HepG2 (cell line): ENCODE measurements around the gene GASK1A. TPM values are rescaled to one million over a fixed set of nuclear protein-coding genes. Genes with fewer than 3 reads are reported as not detected.

ENCODE experiments used
- ATAC-seq: fragments of 200-7000 bp; cut with Tn5 transposase; 3 replicates; pipeline ENCODE4 v1.9.1; 2020; ENCODE audit warnings: mild to moderate bottlenecking, moderate library complexity
- BruUV-seq: library from RNA; stranded (reverse); fragments of 400-500 nt; replicated peaks from 2 replicates; lab custom pipeline; 2021; lab: Mats Ljungman, UMichigan
- CTCF ChIA-PET: fragments of 300-600 bp; formaldehyde crosslinking; extraction: SDS; loops from one replicate; lab custom pipeline; 2021; ENCODE audit warnings: low total read pairs, inconsistent platforms, low intra/inter-chr PET ratio; lab: Yijun Ruan, JAX
- POLR2A ChIA-PET: fragments of 350-600 bp; sonication (Branson Sonifier 250); formaldehyde crosslinking; loops from one replicate; lab custom pipeline; 2020; ENCODE audit warnings: antibody characterized with exemption, inconsistent platforms; lab: Yijun Ruan, JAX
- DNase-seq: peaks from one replicate; pipeline ENCODE4 v3.0.0-alpha.2; 2015; ENCODE audit warnings: low spot score
- FAIRE-seq: peaks from 3 replicates; lab custom pipeline; 2011; peaks lifted over from hg19 to GRCh38; lab: Jason Lieb, UNC
- H2AFZ ChIP-seq: one replicate; pipeline ENCODE4 v1.6.1; 2011; ENCODE audit warnings: low read length, inconsistent platforms
- H3K27ac ChIP-seq: fragments of 300-600 bp; 3 replicates; pipeline ENCODE4 v1.8.0; 2011; ENCODE audit warnings: mixed run types, mild to moderate bottlenecking, mixed read lengths, low read length, inconsistent platforms; ENCODE audit not compliant: insufficient read depth; ENCODE audit errors: extremely low read length
- H3K27me3 ChIP-seq, 2 experiments: fragments of 200-600 bp in 1 of 2; 2 replicates in 1 of 2; 3 replicates in 1 of 2; pipeline versions ENCODE4 v1.6.0 to v1.8.0; 2011; ENCODE audit warnings: low read length in 2 of 2, mild to moderate bottlenecking in 2 of 2, moderate library complexity in 2 of 2, inconsistent platforms in 1 of 2; ENCODE audit not compliant: insufficient read depth in 2 of 2, control insufficient read depth in 1 of 2
- H3K36me3 ChIP-seq, 2 experiments: fragments of 200-600 bp in 1 of 2; replicated peaks in 1 of 2; 2 replicates in 1 of 2; 3 replicates in 1 of 2; pipeline versions ENCODE4 v1.5.1 to v1.8.0; 2011; ENCODE audit warnings: low read length in 2 of 2, inconsistent platforms in 1 of 2; ENCODE audit not compliant: insufficient read depth in 2 of 2, control insufficient read depth in 1 of 2
- H3K4me1 ChIP-seq: 2 replicates; pipeline ENCODE4 v1.5.1; 2012; ENCODE audit warnings: low read length, inconsistent platforms; ENCODE audit not compliant: insufficient read depth
- H3K4me2 ChIP-seq: 2 replicates; pipeline ENCODE4 v1.6.0; 2011; ENCODE audit warnings: low read depth, low read length, inconsistent platforms
- H3K4me3 ChIP-seq, 3 experiments: fragments of 200-600 bp in 1 of 3; sonication (generic), shearing (Covaris generic) in 1 of 3; replicated peaks in 1 of 3; 2 replicates each; pipeline ENCODE4 v1.5.1; 2011 to 2016; ENCODE audit warnings: low read length in 3 of 3, inconsistent platforms in 2 of 3, low read depth in 2 of 3, mild to moderate bottlenecking in 2 of 3, control low read depth in 1 of 3, mixed read lengths in 1 of 3; ENCODE audit not compliant: insufficient read depth in 1 of 3
- H3K79me2 ChIP-seq: one replicate; pipeline ENCODE4 v1.6.1; 2011; ENCODE audit warnings: low read length, inconsistent platforms; ENCODE audit not compliant: insufficient read depth
- H3K9ac ChIP-seq: 2 replicates; pipeline ENCODE4 v1.6.0; 2011; ENCODE audit warnings: mild to moderate bottlenecking, low read depth, low read length, inconsistent platforms; ENCODE audit not compliant: insufficient read depth
- H3K9me3 ChIP-seq: 2 replicates; pipeline ENCODE4 v1.5.1; 2012; ENCODE audit warnings: mild to moderate bottlenecking, low read length
- H4K20me1 ChIP-seq: 2 replicates; pipeline ENCODE4 v1.6.0; 2011; ENCODE audit warnings: inconsistent platforms, mild to moderate bottlenecking, low read length, moderate library complexity; ENCODE audit not compliant: insufficient read depth
- ATAD3A ChIP-seq: sonication (generic); formaldehyde crosslinking; IDR thresholded peaks from 2 replicates; pipeline ENCODE4 v1.4.0; 2020; ENCODE audit warnings: missing genetic modification reagents
- HDAC2 ChIP-seq: sonication (generic); formaldehyde crosslinking; IDR thresholded peaks from 2 replicates; pipeline ENCODE4 v1.4.0; 2020; ENCODE audit warnings: missing genetic modification reagents
- JUND ChIP-seq: sonication (generic); formaldehyde crosslinking; IDR thresholded peaks from 2 replicates; pipeline ENCODE4 v1.8.0; 2022; ENCODE audit warnings: mild to moderate bottlenecking, missing genetic modification reagents
- MIER2 ChIP-seq: IDR thresholded peaks from 2 replicates; pipeline ENCODE4 v1.6.1; 2016; ENCODE audit warnings: missing biosample characterization, missing genetic modification reagents
- NFYB ChIP-seq: sonication (generic); formaldehyde crosslinking; IDR thresholded peaks from 2 replicates; pipeline ENCODE4 v1.4.0; 2020; ENCODE audit warnings: missing genetic modification reagents
- PCBP1 ChIP-seq: fragments of 200-400 bp; formaldehyde crosslinking; IDR thresholded peaks from 2 replicates; pipeline ENCODE4 v1.6.1; 2017; ENCODE audit warnings: mild to moderate bottlenecking, low read depth, low read length, borderline replicate concordance
- SATB2 ChIP-seq: sonication (generic); formaldehyde crosslinking; IDR thresholded peaks from 2 replicates; pipeline ENCODE4 v1.5.0; 2020; ENCODE audit warnings: missing genetic modification reagents
- SIX1 ChIP-seq: sonication (generic); formaldehyde crosslinking; IDR thresholded peaks from 2 replicates; pipeline ENCODE4 v1.4.0; 2020; ENCODE audit warnings: missing genetic modification reagents, borderline replicate concordance
- SMC3 ChIP-seq: IDR thresholded peaks from 2 replicates; pipeline ENCODE4 v1.6.1; 2011; ENCODE audit warnings: low read length, improper control_type of control experiment
- TBL1XR1 ChIP-seq: fragments of 150-350 bp; IDR thresholded peaks from 2 replicates; pipeline ENCODE4 v1.6.1; 2014; ENCODE audit warnings: borderline replicate concordance, low read length; ENCODE audit not compliant: partially characterized antibody
- TBX2 ChIP-seq: sonication (generic); formaldehyde crosslinking; IDR thresholded peaks from 2 replicates; pipeline ENCODE4 v1.5.0; 2020; ENCODE audit warnings: missing genetic modification reagents, mild to moderate bottlenecking, borderline replicate concordance
- TOE1 ChIP-seq: sonication (generic); formaldehyde crosslinking; IDR thresholded peaks from 2 replicates; pipeline ENCODE4 v1.4.0; 2020; ENCODE audit warnings: mild to moderate bottlenecking, missing genetic modification reagents
- ZMYM4 ChIP-seq: sonication (generic); formaldehyde crosslinking; IDR thresholded peaks from 2 replicates; pipeline ENCODE4 v1.8.1; 2023; ENCODE audit warnings: mild to moderate bottlenecking, missing genetic modification reagents
- ZNF10 ChIP-seq: sonication (generic); formaldehyde crosslinking; IDR thresholded peaks from 2 replicates; pipeline ENCODE4 v1.4.0; 2020; ENCODE audit warnings: mild to moderate bottlenecking, low read depth, missing genetic modification reagents, borderline replicate concordance
- ZNF296 ChIP-seq: sonication (generic); formaldehyde crosslinking; conservative IDR thresholded peaks from 2 replicates; pipeline ENCODE4 v1.5.0; 2020; ENCODE audit warnings: mild to moderate bottlenecking, missing genetic modification reagents
- ZNF33A ChIP-seq: sonication (generic); formaldehyde crosslinking; IDR thresholded peaks from 2 replicates; pipeline ENCODE4 v1.5.1; 2020; ENCODE audit warnings: missing genetic modification reagents, mild to moderate bottlenecking, moderate library complexity, borderline replicate concordance
- WGBS: methylation state at CpG from one replicate; pipeline ENCODE4 v1.1.6; 2017; ENCODE audit warnings: low lambda C conversion rate; 5-methylcytosine and 5-hydroxymethylcytosine counted together
- in situ Hi-C: cut with HindIII; loops from 2 replicates; pipeline ENCODE4 v1.10.0; 2017; ENCODE audit warnings: low pct_unique_long_range_greater_than_20kb; ENCODE audit not compliant: extremely low pct_ligation_motif_present
- intact Hi-C: fragments of 100-400 bp; cut with micrococcal nuclease; formaldehyde crosslinking; loops from one replicate; pipeline ENCODE4 v1.10.0; 2022; ENCODE audit not compliant: unreplicated experiment
- polyA plus RNA-seq, 8 experiments: library from polyadenylated mRNA; depleted of rRNA in 3 of 8; stranded (reverse) in 7 of 8; unstranded in 1 of 8; fragments of >200 nt; fragmentation: Illumina TruSeq in 4 of 8; extraction: Trizol in 4 of 8; gene quantifications; 2 replicates each; pipeline versions ENCODE4 v1.2.1 to v1.2.3, GENCODE V29; 2011 to 2016; ENCODE audit warnings: low read depth in 4 of 8, missing spikeins in 1 of 8, mixed read lengths in 1 of 8; ENCODE audit not compliant: insufficient read depth in 1 of 8
- total RNA-seq, 5 experiments: library from RNA; depleted of rRNA; stranded (reverse); fragments of >200 nt; fragmentation: Illumina TruSeq; extraction: Trizol; gene quantifications; 2 replicates each; pipeline ENCODE4 v1.2.3, GENCODE V29; 2016; ENCODE audit warnings: low read depth in 1 of 5
- TF ChIP-seq, protein P1 (sequence below): IDR thresholded peaks from 2 replicates; pipeline ENCODE4 v1.6.1; 2016
- TF ChIP-seq, protein P2 (sequence below): sonication (generic); formaldehyde crosslinking; IDR thresholded peaks from 2 replicates; pipeline ENCODE4 v1.4.0; 2020; ENCODE audit warnings: missing genetic modification reagents
- TF ChIP-seq, protein P3 (sequence below): sonication (generic); formaldehyde crosslinking; IDR thresholded peaks from 2 replicates; pipeline ENCODE4 v1.8.1; 2023; ENCODE audit warnings: mild to moderate bottlenecking, missing genetic modification reagents
- TF ChIP-seq, protein P4 (sequence below): sonication (generic); formaldehyde crosslinking; IDR thresholded peaks from 2 replicates; pipeline ENCODE4 v1.5.0; 2020; ENCODE audit warnings: missing genetic modification reagents
- TF ChIP-seq, protein P5 (sequence below): sonication (generic); formaldehyde crosslinking; IDR thresholded peaks from 2 replicates; pipeline ENCODE4 v1.8.0; 2023; ENCODE audit warnings: mild to moderate bottlenecking, missing genetic modification reagents

Gene GASK1A
- total and polyA plus RNA-seq, 2 of the 13 experiments (the other 11 are each of a cell fraction or from before 2014, with no cell fraction given), result not detected

DNA sequence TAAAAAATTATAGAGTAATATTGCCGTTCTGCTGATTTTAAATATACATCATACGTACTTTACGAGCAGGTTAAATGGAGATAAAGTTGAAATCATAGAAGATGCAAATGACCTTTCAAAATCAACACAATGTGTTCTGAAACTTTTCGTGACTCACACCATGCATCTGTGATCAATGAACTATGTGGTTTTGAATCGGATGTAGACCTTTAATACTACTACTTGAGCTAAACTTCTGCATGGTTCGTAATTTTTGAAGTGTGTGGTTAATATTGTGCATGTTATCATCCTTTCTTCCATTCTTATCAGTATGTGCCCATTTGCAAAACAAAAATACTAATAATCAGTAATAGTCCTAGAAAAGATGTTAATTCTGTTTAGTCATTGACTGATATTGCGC lies 58.9 kb downstream of the GASK1A start (continued):
- TF ChIP-seq, protein P1, sequence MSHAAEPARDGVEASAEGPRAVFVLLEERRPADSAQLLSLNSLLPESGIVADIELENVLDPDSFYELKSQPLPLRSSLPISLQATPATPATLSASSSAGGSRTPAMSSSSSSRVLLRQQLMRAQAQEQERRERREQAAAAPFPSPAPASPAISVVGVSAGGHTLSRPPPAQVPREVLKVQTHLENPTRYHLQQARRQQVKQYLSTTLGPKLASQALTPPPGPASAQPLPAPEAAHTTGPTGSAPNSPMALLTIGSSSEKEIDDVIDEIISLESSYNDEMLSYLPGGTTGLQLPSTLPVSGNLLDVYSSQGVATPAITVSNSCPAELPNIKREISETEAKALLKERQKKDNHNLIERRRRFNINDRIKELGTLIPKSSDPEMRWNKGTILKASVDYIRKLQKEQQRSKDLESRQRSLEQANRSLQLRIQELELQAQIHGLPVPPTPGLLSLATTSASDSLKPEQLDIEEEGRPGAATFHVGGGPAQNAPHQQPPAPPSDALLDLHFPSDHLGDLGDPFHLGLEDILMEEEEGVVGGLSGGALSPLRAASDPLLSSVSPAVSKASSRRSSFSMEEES, result no peak
- no peak for TF ChIP-seq PCBP1
- TF ChIP-seq TBX2 (CRISPR knock-in tag), result no peak
- TF ChIP-seq ATAD3A (CRISPR knock-in tag), result no peak
- no peak for TF ChIP-seq HDAC2 (CRISPR knock-in tag)
- TF ChIP-seq ZMYM4 (CRISPR knock-in tag), result no peak

DNA sequence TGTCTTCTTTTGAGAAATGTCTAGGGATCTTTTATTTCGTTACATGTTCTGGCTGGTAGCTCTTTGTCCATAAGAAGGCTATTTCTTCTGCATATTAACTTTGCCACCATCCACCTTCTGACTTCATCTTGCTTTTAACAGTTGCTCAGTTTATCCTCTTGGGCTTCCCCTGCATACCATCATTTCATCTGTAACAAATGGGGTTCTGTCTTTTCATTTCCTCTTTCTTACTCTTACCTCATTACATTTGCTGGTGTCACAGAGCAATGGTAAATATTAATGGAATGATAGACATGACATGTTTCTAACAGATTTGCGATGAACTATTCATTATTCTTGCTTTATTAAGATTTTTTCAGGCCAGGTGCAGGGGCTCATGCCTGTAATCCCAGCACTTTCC lies 62.4 kb downstream of the GASK1A start:
- Histone ChIP-seq H4K20me1 (no peaks in the 10 kb centered on the region; the same call in 1 of the 2 replicates), H3K4me3 (no peak overlapping the region), H3K36me3 (no peaks in the 10 kb centered on the region), H3K9me3 (no peaks in the 10 kb centered on the region), H3K27me3 (peaks cover 0 to 3% of the 10 kb centered on the region in 2 experiments; a peak in 1 of 5 replicates), H3K4me1 (no peaks in the 10 kb centered on the region), H2AFZ (no peak overlapping the region), H3K27ac (no peak overlapping the region), H3K4me2 (no peak overlapping the region), H3K9ac (no peak overlapping the region), H3K79me2 (no peaks in the 10 kb centered on the region)
- in situ Hi-C loops, result no loop called here
- BruUV-seq, result no TSS peak
- DNase-seq (no peak), ATAC-seq (no peak), FAIRE-seq (no peak)
- intact Hi-C loops, result no loop called here
- ChIA-PET CTCF (no interaction called here), POLR2A (no interaction called here)
- 8% methylated on average over 2 of the region's 2 CpGs for WGBS
- no peak for TF ChIP-seq ZNF296 (CRISPR knock-in tag)
- TF ChIP-seq SATB2 (CRISPR knock-in tag), result no peak
- TF ChIP-seq, protein P2, sequence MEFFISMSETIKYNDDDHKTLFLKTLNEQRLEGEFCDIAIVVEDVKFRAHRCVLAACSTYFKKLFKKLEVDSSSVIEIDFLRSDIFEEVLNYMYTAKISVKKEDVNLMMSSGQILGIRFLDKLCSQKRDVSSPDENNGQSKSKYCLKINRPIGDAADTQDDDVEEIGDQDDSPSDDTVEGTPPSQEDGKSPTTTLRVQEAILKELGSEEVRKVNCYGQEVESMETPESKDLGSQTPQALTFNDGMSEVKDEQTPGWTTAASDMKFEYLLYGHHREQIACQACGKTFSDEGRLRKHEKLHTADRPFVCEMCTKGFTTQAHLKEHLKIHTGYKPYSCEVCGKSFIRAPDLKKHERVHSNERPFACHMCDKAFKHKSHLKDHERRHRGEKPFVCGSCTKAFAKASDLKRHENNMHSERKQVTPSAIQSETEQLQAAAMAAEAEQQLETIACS (CRISPR knock-in tag), result no peak
- no peak for TF ChIP-seq TBL1XR1
- no peak for TF ChIP-seq MIER2 (CRISPR knock-in tag)
- TF ChIP-seq SIX1, result no peak
- TF ChIP-seq ZNF33A (CRISPR knock-in tag), result no peak
- TF ChIP-seq, protein P3, sequence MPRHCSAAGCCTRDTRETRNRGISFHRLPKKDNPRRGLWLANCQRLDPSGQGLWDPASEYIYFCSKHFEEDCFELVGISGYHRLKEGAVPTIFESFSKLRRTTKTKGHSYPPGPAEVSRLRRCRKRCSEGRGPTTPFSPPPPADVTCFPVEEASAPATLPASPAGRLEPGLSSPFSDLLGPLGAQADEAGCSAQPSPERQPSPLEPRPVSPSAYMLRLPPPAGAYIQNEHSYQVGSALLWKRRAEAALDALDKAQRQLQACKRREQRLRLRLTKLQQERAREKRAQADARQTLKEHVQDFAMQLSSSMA (CRISPR knock-in tag), result no peak
- no peak for TF ChIP-seq TOE1 (CRISPR knock-in tag)
- TF ChIP-seq, protein P4, sequence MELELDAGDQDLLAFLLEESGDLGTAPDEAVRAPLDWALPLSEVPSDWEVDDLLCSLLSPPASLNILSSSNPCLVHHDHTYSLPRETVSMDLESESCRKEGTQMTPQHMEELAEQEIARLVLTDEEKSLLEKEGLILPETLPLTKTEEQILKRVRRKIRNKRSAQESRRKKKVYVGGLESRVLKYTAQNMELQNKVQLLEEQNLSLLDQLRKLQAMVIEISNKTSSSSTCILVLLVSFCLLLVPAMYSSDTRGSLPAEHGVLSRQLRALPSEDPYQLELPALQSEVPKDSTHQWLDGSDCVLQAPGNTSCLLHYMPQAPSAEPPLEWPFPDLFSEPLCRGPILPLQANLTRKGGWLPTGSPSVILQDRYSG (CRISPR knock-in tag), result no peak
- TF ChIP-seq, protein P5, sequence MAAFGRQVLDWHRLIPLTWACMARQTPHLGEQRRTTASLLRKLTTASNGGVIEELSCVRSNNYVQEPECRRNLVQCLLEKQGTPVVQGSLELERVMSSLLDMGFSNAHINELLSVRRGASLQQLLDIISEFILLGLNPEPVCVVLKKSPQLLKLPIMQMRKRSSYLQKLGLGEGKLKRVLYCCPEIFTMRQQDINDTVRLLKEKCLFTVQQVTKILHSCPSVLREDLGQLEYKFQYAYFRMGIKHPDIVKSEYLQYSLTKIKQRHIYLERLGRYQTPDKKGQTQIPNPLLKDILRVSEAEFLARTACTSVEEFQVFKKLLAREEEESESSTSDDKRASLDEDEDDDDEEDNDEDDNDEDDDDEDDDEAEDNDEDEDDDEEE (CRISPR knock-in tag), result no peak
- no peak for TF ChIP-seq SMC3
- TF ChIP-seq ZNF10 (CRISPR knock-in tag), result no peak
- no peak for TF ChIP-seq NFYB
- TF ChIP-seq JUND (CRISPR knock-in tag), result no peak
